ENCODE results near the gene ZDHHC13. TPM values are rescaled to one million over a fixed set of nuclear protein-coding genes. Genes with fewer than 3 reads are reported as not detected.

The ZDHHC13 gene
- total RNA-seq, 1 experiment from 2014 or later: 19.6 TPM

DNA sequence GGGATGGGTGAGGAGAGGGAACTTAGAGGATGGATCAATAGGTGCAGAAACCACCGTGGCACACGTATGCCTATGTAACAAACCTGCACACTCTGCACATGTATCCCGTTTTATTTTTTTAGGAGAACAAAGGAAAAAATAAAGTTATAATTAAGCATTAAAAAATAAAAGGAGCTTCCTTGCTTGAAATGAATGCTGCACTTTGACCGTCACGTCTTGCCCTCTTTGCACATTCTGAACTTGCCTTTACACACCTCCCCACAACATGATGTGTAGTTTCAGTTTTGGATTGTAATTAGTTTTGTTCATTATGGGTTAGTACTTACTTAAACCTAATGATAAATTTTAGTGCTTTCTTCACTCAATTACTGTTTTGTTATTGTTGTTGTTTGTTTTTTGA lies 87.9 kb downstream of the ZDHHC13 start:
- DNase-seq (ENCODE audit: low read depth): no peak

DNA sequence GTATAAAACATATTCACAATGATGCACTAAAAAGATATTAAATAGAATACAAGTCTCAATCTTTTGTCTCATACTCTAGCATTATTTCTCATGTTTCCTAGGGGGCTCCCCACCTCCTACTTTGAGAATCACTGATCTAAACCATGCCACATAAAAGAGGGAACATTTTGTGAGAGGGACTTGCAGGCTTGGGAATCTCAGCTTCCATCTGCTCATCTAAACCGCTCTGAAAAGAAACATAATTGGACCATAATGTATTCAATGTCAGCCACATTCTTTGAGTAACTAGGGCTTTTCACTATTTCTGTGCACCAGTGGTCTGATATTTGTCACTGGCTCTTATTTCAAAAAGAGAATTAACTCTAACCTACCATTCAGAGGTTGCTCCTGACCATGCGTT lies 91.2 kb downstream of the ZDHHC13 start:
- no peak for DNase-seq (ENCODE audit: low read depth)

DNA sequence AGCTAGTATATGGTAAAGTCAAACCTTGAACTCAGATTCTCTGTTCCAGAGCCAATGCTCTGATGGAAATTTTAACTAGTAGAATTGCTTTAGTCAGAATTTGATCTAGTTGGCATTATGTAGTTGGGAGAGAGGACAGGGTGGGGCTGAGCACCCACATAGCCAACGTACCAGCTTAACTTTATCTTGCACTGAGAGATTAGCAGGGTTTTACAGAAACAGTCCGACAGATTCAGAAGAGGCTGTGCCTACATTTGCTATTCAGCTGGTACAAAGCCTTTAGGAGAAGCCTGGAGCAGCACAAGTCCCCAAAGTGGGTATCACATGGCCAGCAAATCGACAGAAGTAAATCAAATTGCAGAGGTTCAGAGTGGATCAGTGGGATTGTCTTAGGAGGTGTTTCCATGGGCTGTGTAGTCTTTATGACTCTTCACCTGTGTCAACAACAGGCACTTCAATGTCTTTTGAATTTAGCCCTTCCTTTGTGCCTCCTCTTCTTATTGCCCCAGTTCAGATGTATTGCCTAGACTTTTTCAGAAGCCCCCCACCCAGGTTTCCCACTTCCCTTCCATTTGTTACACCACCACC lies 92.1 kb downstream of the ZDHHC13 start:
- no peak for DNase-seq (ENCODE audit: low read depth)

DNA sequence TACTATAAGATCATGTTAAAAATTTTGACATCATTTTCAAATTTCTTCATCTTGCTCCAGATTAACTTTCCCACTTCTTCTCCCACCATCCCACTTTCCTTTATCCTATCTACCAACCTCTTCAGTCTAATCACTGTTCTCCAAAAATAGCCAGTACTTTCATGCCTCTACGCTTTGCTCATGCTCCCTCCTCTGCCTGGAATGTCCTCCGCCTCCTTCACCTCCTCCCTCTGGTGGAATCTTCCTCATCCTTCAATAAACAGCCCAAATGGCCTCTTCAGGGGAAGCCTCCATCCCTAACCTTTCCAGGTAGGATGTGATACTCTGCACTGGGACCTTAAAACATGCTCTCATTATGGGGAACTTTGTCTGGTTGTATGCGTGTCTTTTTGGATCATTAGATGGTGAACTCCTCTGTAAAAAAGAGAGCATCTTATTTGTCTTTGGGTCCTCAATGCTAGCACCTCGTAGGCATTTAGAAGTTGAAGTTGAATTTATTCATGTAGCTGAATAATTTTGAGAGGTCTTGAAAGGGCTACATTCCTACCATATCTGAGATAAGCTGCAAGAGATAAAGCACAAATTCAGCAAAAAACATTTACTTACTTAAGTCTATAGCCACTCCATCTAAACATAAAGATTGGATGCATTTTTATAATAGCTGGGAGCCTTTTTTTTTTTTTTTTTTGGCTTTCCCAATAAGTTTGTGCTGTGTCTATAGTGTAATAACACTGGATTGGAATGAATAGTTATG lies 92.8 kb downstream of the ZDHHC13 start:
- DNase-seq (ENCODE audit: low read depth): no peak

DNA sequence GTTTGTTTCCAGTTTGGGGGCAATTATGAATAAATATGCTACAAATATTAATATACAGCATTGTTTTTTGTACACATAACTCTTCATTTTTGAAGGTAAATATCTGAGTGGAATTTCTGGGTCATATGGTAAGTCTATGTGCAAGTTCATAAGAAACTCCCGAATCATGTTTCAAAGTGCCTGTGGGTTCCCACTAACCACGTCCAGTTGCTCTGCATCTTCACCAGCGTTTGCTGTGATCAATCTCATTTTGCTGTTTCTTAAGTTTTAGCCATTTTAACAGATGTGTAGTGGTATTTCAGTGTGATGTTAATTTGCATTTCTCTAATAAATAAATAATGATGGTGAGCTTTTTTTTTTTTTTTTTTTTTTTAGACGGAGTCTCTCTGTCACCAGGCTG lies 99.1 kb downstream of the ZDHHC13 start:
- peak; percentile 76 for DNase-seq (ENCODE audit: low read depth)

DNA sequence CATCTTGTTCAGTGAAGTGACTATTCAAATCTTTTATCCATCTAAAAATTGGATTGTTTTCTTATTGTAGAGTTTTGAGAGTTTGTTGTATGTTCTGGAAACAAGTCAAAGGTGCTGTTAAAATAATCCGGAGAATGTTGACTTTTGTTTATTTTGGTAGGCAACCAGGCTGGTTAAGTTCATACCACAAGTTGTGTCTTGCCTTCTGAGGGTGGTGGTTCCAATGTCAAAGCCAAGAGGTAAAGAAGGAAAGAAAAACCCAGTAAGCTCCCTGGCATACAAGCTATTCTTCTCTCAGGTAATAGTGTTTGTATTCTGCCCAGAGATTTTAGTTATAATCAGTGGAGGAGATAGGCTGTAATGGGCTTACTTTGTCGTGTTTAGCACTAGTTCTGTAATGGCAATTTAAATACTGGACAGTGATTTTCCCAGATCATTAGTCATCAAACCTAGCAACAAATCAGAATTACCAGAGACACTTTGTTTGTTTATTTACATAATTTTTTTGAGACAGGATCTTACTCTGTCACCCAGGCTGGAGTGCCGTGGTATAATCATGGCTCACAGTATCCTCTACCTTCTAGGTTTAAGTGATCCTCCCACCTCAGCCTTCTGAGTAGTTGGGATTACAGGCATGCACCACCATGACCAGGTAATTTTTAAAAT lies 99.9 kb downstream of the ZDHHC13 start:
- peak; percentile 34 for DNase-seq (ENCODE audit: low read depth)

DNA sequence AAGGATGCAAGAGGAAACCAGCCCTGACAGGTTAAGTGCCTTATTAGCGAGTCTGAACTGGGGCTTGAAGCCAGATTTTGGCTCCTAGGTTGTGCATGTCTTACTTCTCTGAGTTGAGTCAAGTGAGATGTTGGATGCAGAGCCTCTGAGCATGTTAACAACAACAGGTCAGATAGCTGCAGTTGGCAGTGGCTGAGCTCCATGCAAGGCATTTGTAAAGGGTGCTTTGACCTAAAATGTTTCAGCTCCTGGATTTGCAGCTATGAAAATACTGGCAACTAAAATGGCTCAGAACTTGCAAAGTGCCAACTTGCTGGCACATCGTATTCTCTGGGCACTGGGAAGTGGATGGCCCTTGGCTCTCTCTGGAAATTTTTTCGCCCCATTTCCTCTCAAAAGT lies 101.2 kb downstream of the ZDHHC13 start:
- no peak for DNase-seq (ENCODE audit: low read depth)

DNA sequence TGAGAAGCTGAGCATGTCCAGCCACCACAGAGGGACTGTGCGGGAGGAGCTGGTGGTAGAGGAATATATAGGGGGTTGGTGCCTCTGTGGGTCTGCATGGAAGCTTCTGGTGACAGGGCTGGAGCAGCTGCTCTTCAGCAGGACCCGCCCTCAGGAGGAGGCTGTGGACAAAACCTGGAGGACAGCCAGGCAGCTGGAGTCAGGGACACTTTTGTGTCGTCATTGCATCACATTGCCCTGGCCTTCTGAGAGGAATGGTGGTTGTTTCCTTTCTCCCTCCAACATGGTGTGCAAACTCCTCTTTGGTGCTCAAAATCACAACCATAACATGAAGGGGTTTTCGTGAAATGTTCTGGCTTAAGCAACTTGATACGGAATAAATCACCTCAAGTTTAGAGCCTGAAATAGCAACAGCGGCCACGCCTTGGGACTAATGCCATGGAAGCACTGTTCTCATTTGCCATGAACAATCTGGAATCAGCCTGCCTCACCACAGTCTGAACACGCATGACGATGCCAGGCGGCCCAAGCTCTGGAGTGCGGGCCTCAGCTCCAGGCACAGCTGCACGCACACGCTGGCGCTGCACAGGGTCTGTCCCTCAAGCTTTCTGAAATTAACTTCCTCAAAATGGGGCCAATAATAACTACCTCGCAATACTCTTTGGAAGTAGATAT lies 102.0 kb downstream of the ZDHHC13 start:
- peak; percentile 69 for DNase-seq (ENCODE audit: low read depth)

DNA sequence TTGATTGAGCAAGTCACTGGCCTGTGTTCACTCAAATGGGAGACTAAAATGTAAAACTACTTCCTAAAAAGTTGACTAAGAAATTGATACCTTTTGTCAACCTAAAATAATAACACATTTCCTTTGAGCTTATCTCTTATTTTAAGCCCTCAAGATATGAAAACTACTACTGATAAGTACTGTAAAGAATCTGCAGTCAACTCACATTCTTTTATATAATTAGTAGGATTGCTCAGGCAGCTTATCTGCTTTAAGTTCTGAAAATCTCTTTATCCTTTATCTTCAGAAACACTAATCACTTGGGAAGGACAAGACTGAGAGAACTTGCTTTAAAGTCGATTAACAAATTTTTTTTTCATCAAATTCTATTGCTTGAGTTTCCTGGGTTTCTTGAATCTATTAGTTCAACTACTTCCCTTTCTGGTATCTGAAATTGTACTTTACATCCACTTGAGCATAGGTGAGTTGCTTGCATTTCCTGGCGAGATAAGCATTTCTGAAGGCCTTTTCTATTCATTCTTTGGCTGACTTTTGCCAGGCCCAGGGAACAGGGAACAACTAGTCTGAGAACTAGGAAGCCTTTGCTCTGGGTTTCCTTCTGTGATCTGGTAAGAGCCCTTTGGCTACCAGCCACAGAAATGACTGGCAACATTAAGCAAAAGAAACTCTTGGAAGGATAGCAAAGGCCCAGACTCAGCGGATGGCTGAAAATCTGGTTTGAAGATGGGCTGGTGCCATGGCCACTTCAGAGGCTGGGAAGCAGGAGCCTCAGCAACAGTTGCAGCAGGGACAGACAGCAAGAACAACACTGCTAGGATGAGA lies 104.1 kb downstream of the ZDHHC13 start:
- DNase-seq (ENCODE audit: low read depth): no peak

DNA sequence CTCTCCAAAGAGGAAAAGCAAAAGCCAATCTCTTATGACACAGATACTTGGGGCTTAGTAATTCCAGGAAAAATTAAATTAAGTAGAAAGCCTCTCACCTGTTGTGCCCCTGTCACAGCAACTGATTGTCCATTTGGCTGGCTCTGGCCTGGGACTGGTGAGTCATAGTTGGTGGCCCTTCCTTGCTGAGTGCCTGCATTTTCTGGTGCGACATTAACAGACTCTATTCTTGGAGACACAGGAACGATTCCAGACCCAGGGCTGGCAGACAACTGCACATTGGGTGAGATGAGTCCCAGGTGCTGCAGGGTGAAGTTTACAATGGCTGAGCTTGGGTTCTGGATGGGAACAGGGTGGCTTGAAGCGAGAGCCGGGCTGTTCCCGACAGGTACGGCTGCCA lies 108.2 kb downstream of the ZDHHC13 start:
- DNase-seq (ENCODE audit: low read depth): no peak

DNA sequence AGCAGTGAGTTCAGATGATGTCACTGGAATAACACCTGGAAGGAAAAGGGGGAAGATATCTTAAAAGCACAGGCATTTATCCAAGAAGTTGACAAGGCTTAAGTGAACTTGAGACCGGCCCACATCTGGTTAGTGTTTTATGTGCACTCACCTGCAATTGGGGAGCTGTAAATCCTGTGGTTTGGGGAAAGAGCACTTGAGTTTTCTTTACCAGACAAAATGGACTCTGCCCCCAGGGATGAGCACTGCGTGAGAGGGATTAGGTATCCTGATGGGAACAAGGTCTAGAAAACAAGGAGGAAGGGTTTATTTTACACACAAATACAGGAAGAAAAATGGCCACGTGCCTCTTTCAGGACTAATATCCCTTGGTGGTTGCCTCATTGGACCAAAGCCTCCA lies 108.6 kb downstream of the ZDHHC13 start:
- no peak for DNase-seq (ENCODE audit: low read depth)

Other genes with a start within 250 kb of the ZDHHC13 start
- gene MRGPRX1, start 177.8 kb upstream of the ZDHHC13 start, total RNA-seq (2014; rRNA removed): not detected in 2 replicates
- not detected in 2 replicates for gene MRGPRX2, start 56.5 kb upstream of the ZDHHC13 start, total RNA-seq (2014; rRNA removed)
- 0.32 and 0.46 TPM in 2 replicates for gene CSRP3, start 84.8 kb downstream of the ZDHHC13 start, total RNA-seq (2014; rRNA removed)
- 3.0 and 4.9 TPM in 2 replicates for gene E2F8, start 123.8 kb downstream of the ZDHHC13 start, total RNA-seq (2014; rRNA removed)

Measured in LHCN-M2 (cell line).